Aorta (tissue), 5 donors: ENCODE data around the gene VAMP8. TPM values are rescaled to one million over a fixed set of nuclear protein-coding genes. Genes with fewer than 3 reads are reported as not detected.
A peak's percentile ranks its signal among the peaks of the same experiment; 100 is the strongest.
"Not testable (repeated sequence)": the region's sequence is repeated elsewhere in the genome, so short reads cannot be mapped to it uniquely, and the experiment has no call there.

Experiments used
- ATAC-seq: fragments of 200-7000 bp; cut with Tn5 transposase; one replicate; pipeline ENCODE4 v1.9.1; 2022; ENCODE audit warnings: moderate library complexity; ENCODE audit not compliant: low FRiP score
- DNase-seq, 2 donors: peaks; one replicate each; pipeline ENCODE4 v3.0.0-alpha.2; 2020
- H3K27ac ChIP-seq, 2 donors: one replicate each; pipeline ENCODE4 v1.5.1; 2013; ENCODE audit warnings: low read length in 2 of 2, mild to moderate bottlenecking in 2 of 2, moderate library complexity in 2 of 2, control low read depth in 1 of 2, inconsistent platforms in 1 of 2, low read depth in 1 of 2
- H3K27me3 ChIP-seq, 2 donors: one replicate each; pipeline ENCODE4 v1.6.1; 2013; ENCODE audit warnings: control low read depth in 1 of 2, low read length in 1 of 2, mild to moderate bottlenecking in 1 of 2, moderate library complexity in 1 of 2; ENCODE audit not compliant: insufficient read depth in 2 of 2, control insufficient read depth in 1 of 2
- H3K36me3 ChIP-seq, 2 donors: one replicate each; pipeline ENCODE4 v1.6.1; 2013; ENCODE audit warnings: control low read depth in 1 of 2, low read length in 1 of 2, mild to moderate bottlenecking in 1 of 2; ENCODE audit not compliant: insufficient read depth in 2 of 2, control insufficient read depth in 1 of 2
- H3K4me1 ChIP-seq, 2 donors: one replicate each; pipeline ENCODE4 v1.6.1; 2013; ENCODE audit warnings: low read length in 2 of 2, control low read depth in 1 of 2, mild to moderate bottlenecking in 1 of 2, moderate library complexity in 1 of 2; ENCODE audit not compliant: insufficient read depth in 2 of 2, control insufficient read depth in 1 of 2
- H3K4me3 ChIP-seq, 2 donors: one replicate each; pipeline ENCODE4 v1.5.1; 2013; ENCODE audit warnings: low read length in 2 of 2, control low read depth in 1 of 2, mild to moderate bottlenecking in 1 of 2
- H3K9me3 ChIP-seq: one replicate; pipeline ENCODE4 v1.6.1; 2013; ENCODE audit warnings: mild to moderate bottlenecking, low read length; ENCODE audit not compliant: control insufficient read depth
- WGBS, 2 donors: extraction: QIAGEN DNeasy Blood & Tissue Kit; methylation state at CpG; one replicate each; pipeline ENCODE4 v1.1.7; 2013; 5-methylcytosine and 5-hydroxymethylcytosine counted together
- intact Hi-C, 2 donors: fragments of 100-400 bp; cut with DNase I; formaldehyde crosslinking; loops; one replicate each; pipeline versions ENCODE4 v1.14.2 to v1.15.0; 2022
- polyA plus RNA-seq, 2 donors: library from polyadenylated mRNA; stranded (reverse); fragments of 200-250 nt; gene quantifications; one replicate each; pipeline ENCODE4 v1.2.3, GENCODE V29; 2013
- total RNA-seq, 2 donors: library from RNA; stranded (reverse); fragmentation: NEBNext Ultra II Directional; extraction: Animal tissue kit (Norgen Biotek cat#: 25700); gene quantifications; one replicate each; pipeline ENCODE4 v1.2.1, GENCODE V29; 2021
- donor health status: healthy with polysubstance abuse.
- donor health status: Bipolar disorder and iron deficiency.
- donor health status: DM: no; HTN: no; CAD: no.
- donor health status: DM: no; HTN: no; CAD: no.
- donor health status: DM: yes; HTN: yes; CAD: no.

VAMP8 gene
- total and polyA plus RNA-seq, 4 donors: 23.9 to 256 (median 42.0) TPM

GRCh38 chr2:85602476-85603234, 25.3 kb downstream of the VAMP8 start, which contains the start of gene TMEM150A:
TSS of gene TMEM150A (minus strand) at chr2:85602698. CDS start at chr2:85601948, 750 bp downstream.
- Histone ChIP-seq H3K27me3 (no peaks in the 10 kb centered on the region), H3K36me3 (peaks cover 0 to 2% of the 10 kb centered on the region in 2 donors), H3K4me1 (peaks cover 2 to 8% of the 10 kb centered on the region in 2 donors), H3K9me3 (no peaks in the 10 kb centered on the region), H3K4me3 (peak within 1 kb of the TSS; percentile 71 to 90), H3K27ac (peak within 1 kb of the TSS in 1 of 2 donors; percentile 35)
- WGBS, 2 donors: 1% methylated on average over 51 to 73 of the region's 73 CpGs
- intact Hi-C loops: loop anchor here (5.0 kb wide), 1 partner anchor 40 kb away; the partner anchor contains the start of gene GGCX (in 2 of the 2)
- ATAC-seq (peak; percentile 98), DNase-seq (peak; percentile 97 to 98)

- intact Hi-C loops: loop anchor here (5.0 kb wide), 1 partner anchor 42 kb away; the partner anchor contains the start of gene GGCX (in 2 of the 2)
- not testable (repeated sequence) for H3K27me3 ChIP-seq, H3K4me3 ChIP-seq, H3K36me3 ChIP-seq, H3K27ac ChIP-seq, H3K9me3 ChIP-seq, H3K4me1 ChIP-seq, ATAC-seq
- DNase-seq: peak in 1 of 2 donors; percentile 28
- 60 to 77% methylated on average over 3 of the region's 3 CpGs for WGBS, 2 donors
These were observed 26.7 kb downstream of the VAMP8 start for GRCh38 chr2:85604133-85604444.

GRCh38 chr2:85604568-85605339, 27.4 kb downstream of the VAMP8 start:
- ATAC-seq (no peak), DNase-seq (no peak)
- Histone ChIP-seq H3K9me3 (no peaks in the 10 kb centered on the region), H3K27ac (peak overlapping the region in 1 of 2 donors; percentile 36), H3K36me3 (peaks cover 2 to 5% of the 10 kb centered on the region in 2 donors), H3K4me1 (peaks cover 2 to 8% of the 10 kb centered on the region in 2 donors), H3K27me3 (no peaks in the 10 kb centered on the region), H3K4me3 (no peak overlapping the region)
- intact Hi-C loops: loop anchor here (5.0 kb wide), 1 partner anchor 42 kb away; the partner anchor contains the start of gene GGCX (in 2 of the 2)
- 24% methylated on average over 6 of the region's 6 CpGs for WGBS, 2 donors

- Histone ChIP-seq H3K4me3 (no peak overlapping the region), H3K4me1 (peaks cover 2 to 12% of the 10 kb centered on the region in 2 donors), H3K27me3 (no peaks in the 10 kb centered on the region), H3K36me3 (peaks cover 2 to 5% of the 10 kb centered on the region in 2 donors), H3K9me3 (no peaks in the 10 kb centered on the region), H3K27ac (peak overlapping the region in 1 of 2 donors; percentile 13)
- ATAC-seq (no peak), DNase-seq (peak in 1 of 2 donors; percentile 44)
- 2 to 7% methylated on average over 4 of the region's 4 CpGs for WGBS, 2 donors
- intact Hi-C loops: no loop called here
These were observed 28.2 kb downstream of the VAMP8 start for GRCh38 chr2:85605406-85606115.

- WGBS, 2 donors: 19 to 32% methylated on average over 7 of the region's 7 CpGs
- intact Hi-C loops: no loop called here
- H3K27ac ChIP-seq: peak overlapping the region in 1 of 2 donors; percentile 72
- H3K36me3 ChIP-seq: peaks cover 2 to 5% of the 10 kb centered on the region in 2 donors
- no peak for DNase-seq
- H3K4me1 ChIP-seq: peaks cover 2 to 12% of the 10 kb centered on the region in 2 donors
- H3K9me3 ChIP-seq: no peaks in the 10 kb centered on the region
- H3K4me3 ChIP-seq: no peak overlapping the region
- no peak for ATAC-seq
- H3K27me3 ChIP-seq: no peaks in the 10 kb centered on the region
These were observed 28.7 kb downstream of the VAMP8 start for GRCh38 chr2:85606116-85606455.

- 63 to 69% methylated on average over 9 of the region's 9 CpGs for WGBS, 2 donors
- intact Hi-C loops: no loop called here
- Histone ChIP-seq H3K9me3 (no peaks in the 10 kb centered on the region), H3K4me1 (peaks cover 2 to 12% of the 10 kb centered on the region in 2 donors), H3K4me3 (no peak overlapping the region), H3K36me3 (peaks cover 2 to 5% of the 10 kb centered on the region in 2 donors), H3K27me3 (no peaks in the 10 kb centered on the region), H3K27ac (peak overlapping the region in 1 of 2 donors; percentile 8)
- DNase-seq (no peak), ATAC-seq (no peak)
These were observed 30.2 kb downstream of the VAMP8 start for GRCh38 chr2:85607268-85608215.

- intact Hi-C loops: no loop called here
- peaks cover 2 to 5% of the 10 kb centered on the region in 2 donors for H3K36me3 ChIP-seq
- no peak for ATAC-seq
- H3K27ac ChIP-seq: peak overlapping the region in 1 of 2 donors; percentile 28
- peaks cover under 1 to 5% of the 10 kb centered on the region in 2 donors for H3K4me1 ChIP-seq
- peak overlapping the region; percentile 74 to 91 for H3K4me3 ChIP-seq
- peak in 1 of 2 donors; percentile 28 for DNase-seq
- H3K27me3 ChIP-seq: no peaks in the 10 kb centered on the region
- 2 to 5% methylated on average over 24 of the region's 24 CpGs for WGBS, 2 donors
- no peaks in the 10 kb centered on the region for H3K9me3 ChIP-seq
These were observed 33.9 kb downstream of the VAMP8 start for GRCh38 chr2:85611217-85611704.
